Superior temporal gyrus (tissue), 1 donor: Measurements from ENCODE around the gene RGP1.

Experiments
- DNase-seq: peaks from one replicate; pipeline ENCODE4 v3.0.0-alpha.2; 2016; ENCODE audit errors: extremely low spot score

Gene RGP1

DNA sequence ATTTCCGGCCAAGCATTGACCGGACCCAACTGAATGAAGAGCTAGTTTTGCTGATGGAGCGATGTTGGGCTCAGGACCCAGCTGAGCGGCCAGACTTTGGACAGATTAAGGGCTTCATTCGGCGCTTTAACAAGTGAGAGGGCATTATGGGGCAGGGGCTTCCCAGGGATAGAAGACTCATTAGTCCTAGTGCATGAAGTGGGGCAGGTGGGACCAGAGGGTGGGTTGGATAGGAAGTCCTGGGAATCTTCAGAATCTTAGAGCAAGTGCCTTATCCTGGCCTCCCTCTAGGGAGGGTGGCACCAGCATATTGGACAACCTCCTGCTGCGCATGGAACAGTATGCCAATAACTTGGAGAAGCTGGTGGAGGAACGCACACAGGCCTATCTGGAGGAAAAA lies 57.0 kb downstream of the RGP1 start:
- no peak for DNase-seq
